GM19351 (cell line): ENCODE measurements around the gene SEC31B.

ENCODE experiments used
- ATAC-seq: cut with Tn5 transposase; IDR thresholded peaks from one replicate; pipeline ENCODE4 v1.9.1; 2021; ENCODE audit warnings: mild to moderate bottlenecking, moderate library complexity; ENCODE audit not compliant: unreplicated experiment

The SEC31B gene

GRCh38 chr10:100448951-100449350, 70.7 kb downstream of the SEC31B start:
- no peak for ATAC-seq

GRCh38 chr10:100447663-100448062, 72.0 kb downstream of the SEC31B start:
- ATAC-seq: no peak

GRCh38 chr10:100446130-100446761, 73.4 kb downstream of the SEC31B start:
- no peak for ATAC-seq

- no peak for ATAC-seq
Observed at GRCh38 chr10:100442548-100442947, 77.1 kb downstream of the SEC31B start.

GRCh38 chr10:100438674-100439315, 80.9 kb downstream of the SEC31B start:
- no peak for ATAC-seq
